MCF 10A (cell line): ENCODE data around the gene HPSE2. TPM values are rescaled to one million over a fixed set of nuclear protein-coding genes. Genes with fewer than 3 reads are reported as not detected.

Source experiments
- BruUV-seq: library from RNA; stranded (reverse); fragments of 400-500 nt; replicated peaks from 2 replicates; lab custom pipeline; 2021; lab: Mats Ljungman, UMichigan
- CTCF ChIA-PET: fragments of 300-600 bp; sonication (Branson Sonifier 250); formaldehyde crosslinking; extraction: SDS; loops from one replicate; lab custom pipeline; 2021; ENCODE audit warnings: antibody characterized with exemption, inconsistent platforms; lab: Yijun Ruan, JAX
- POLR2A ChIA-PET: fragments of 300-600, 350-650 bp; sonication (Branson Sonifier 250); formaldehyde crosslinking; extraction: SDS; loops from one replicate; lab custom pipeline; 2020; ENCODE audit warnings: antibody characterized with exemption, inconsistent platforms; lab: Yijun Ruan, JAX
- DNase-seq: peaks from one replicate; pipeline ENCODE4 v3.0.0-alpha.2; 2018; ENCODE audit not compliant: unreplicated experiment
- H3K27ac Mint-ChIP-seq: one replicate; pipeline ENCODE4 v1.8.0; 2022; ENCODE audit warnings: mild to moderate bottlenecking, low read depth, mixed read lengths; ENCODE audit not compliant: unreplicated experiment
- H3K27me3 Mint-ChIP-seq: one replicate; pipeline ENCODE4 v1.8.0; 2022; ENCODE audit warnings: mixed read lengths; ENCODE audit not compliant: insufficient read depth, unreplicated experiment
- H3K36me3 Mint-ChIP-seq: one replicate; pipeline ENCODE4 v1.8.0; 2022; ENCODE audit warnings: mild to moderate bottlenecking, moderate library complexity, mixed read lengths; ENCODE audit not compliant: insufficient read depth, unreplicated experiment
- H3K4me1 Mint-ChIP-seq: one replicate; pipeline ENCODE4 v1.8.0; 2022; ENCODE audit warnings: mixed read lengths; ENCODE audit not compliant: insufficient read depth, unreplicated experiment
- H3K4me3 Mint-ChIP-seq: one replicate; pipeline ENCODE4 v1.8.0; 2022; ENCODE audit warnings: mild to moderate bottlenecking, moderate library complexity, mixed read lengths; ENCODE audit not compliant: unreplicated experiment
- H3K9me3 Mint-ChIP-seq: one replicate; pipeline ENCODE4 v1.8.0; 2022; ENCODE audit warnings: mixed read lengths; ENCODE audit not compliant: unreplicated experiment
- intact Hi-C: fragments of 100-400 bp; cut with micrococcal nuclease; formaldehyde crosslinking; loops from 2 replicates; pipeline ENCODE4 v1.14.1; 2022
- total RNA-seq: library from RNA; stranded (reverse); gene quantifications from 2 replicates; pipeline ENCODE4 v1.2.3, GENCODE V29; 2022
- TF ChIP-seq, protein P1 (sequence below): fragments of 200-600 bp; IDR thresholded peaks from one replicate; pipeline ENCODE4 v1.8.0; 2022; ENCODE audit warnings: antibody characterized with exemption, mild to moderate bottlenecking; ENCODE audit not compliant: unreplicated experiment

HPSE2 gene
- total RNA-seq, 1 experiment from 2014 or later = not detected

DNA sequence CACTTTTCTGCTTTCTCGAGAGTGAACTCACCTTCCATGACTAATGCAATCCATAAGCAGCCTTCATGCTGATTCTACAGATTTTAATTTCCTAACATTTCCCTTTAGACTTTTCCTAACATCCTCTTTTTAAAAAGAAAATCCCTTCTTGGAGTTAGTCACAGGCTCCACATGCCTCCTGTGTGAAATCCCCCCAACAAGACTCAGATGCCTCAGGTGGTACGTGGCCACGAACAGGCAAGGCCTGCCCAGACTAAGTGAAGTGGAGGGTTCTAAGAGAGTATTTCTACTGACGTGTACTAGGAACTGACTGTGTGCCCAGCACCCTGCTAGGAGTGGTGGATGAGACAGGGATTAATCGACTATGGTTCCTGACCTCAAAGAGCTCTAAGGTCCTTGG lies 663.1 kb downstream of the HPSE2 start:
- peaks cover 38% of the 10 kb centered on the region for H3K27me3 Mint-ChIP-seq
- ChIA-PET CTCF (no interaction called here), POLR2A (no interaction called here)

GRCh38 chr10:98570834-98571233 lies 664.8 kb downstream of the HPSE2 start:
- H3K27ac Mint-ChIP-seq = no peak overlapping the region
- intact Hi-C loops = no loop called here
- no peak overlapping the region for H3K4me3 Mint-ChIP-seq
- DNase-seq = no peak
- peaks cover 22% of the 10 kb centered on the region for H3K27me3 Mint-ChIP-seq
- no peaks in the 10 kb centered on the region for H3K9me3 Mint-ChIP-seq
- POLR2A ChIA-PET = interaction anchor here (0.5 to 0.6 kb wide), 2 partner anchors 60 to 89 kb away, joined by 3 read pairs; no protein-coding TSS in a partner anchor
- no TSS peak for BruUV-seq
- H3K36me3 Mint-ChIP-seq = no peaks in the 10 kb centered on the region
- TF ChIP-seq, protein P1, sequence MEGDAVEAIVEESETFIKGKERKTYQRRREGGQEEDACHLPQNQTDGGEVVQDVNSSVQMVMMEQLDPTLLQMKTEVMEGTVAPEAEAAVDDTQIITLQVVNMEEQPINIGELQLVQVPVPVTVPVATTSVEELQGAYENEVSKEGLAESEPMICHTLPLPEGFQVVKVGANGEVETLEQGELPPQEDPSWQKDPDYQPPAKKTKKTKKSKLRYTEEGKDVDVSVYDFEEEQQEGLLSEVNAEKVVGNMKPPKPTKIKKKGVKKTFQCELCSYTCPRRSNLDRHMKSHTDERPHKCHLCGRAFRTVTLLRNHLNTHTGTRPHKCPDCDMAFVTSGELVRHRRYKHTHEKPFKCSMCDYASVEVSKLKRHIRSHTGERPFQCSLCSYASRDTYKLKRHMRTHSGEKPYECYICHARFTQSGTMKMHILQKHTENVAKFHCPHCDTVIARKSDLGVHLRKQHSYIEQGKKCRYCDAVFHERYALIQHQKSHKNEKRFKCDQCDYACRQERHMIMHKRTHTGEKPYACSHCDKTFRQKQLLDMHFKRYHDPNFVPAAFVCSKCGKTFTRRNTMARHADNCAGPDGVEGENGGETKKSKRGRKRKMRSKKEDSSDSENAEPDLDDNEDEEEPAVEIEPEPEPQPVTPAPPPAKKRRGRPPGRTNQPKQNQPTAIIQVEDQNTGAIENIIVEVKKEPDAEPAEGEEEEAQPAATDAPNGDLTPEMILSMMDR = no peak
- CTCF ChIA-PET = no interaction called here
- H3K4me1 Mint-ChIP-seq = no peaks in the 10 kb centered on the region

More for the DNA sequence above, 663.1 kb downstream of the HPSE2 start:
- no peaks in the 10 kb centered on the region for H3K9me3 Mint-ChIP-seq
- TF ChIP-seq, protein P1 = no peak
- BruUV-seq = no TSS peak
- no peaks in the 10 kb centered on the region for H3K36me3 Mint-ChIP-seq
- H3K27ac Mint-ChIP-seq = no peak overlapping the region
- H3K4me1 Mint-ChIP-seq = no peaks in the 10 kb centered on the region
- intact Hi-C loops = no loop called here
- H3K4me3 Mint-ChIP-seq = no peak overlapping the region
- DNase-seq = no peak

DNA sequence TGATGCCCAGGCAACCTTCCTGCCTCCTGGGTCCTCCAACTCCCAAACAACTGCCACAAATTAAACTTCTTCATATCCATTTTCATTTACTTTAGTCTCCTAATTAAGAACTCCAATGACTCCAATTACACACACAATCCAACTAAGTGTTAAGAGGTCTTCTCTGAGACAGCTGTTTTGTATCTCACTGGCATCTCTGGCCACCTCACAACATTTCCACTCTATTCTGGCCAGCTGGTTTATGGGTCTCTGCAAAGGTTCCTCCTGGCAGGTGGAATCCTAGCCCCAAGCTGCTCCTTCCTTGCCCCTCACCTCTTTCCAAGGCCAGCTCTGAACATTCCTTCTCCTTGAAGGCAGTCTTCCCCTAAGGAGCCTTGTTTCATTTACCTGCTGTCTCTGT lies 665.8 kb downstream of the HPSE2 start:
- TF ChIP-seq, protein P1 = no peak
- Mint-ChIP-seq H3K4me3 (no peak overlapping the region), H3K9me3 (no peaks in the 10 kb centered on the region), H3K27me3 (peaks cover 22% of the 10 kb centered on the region), H3K27ac (no peak overlapping the region), H3K4me1 (no peaks in the 10 kb centered on the region), H3K36me3 (no peaks in the 10 kb centered on the region)
- no peak for DNase-seq
- POLR2A ChIA-PET = no interaction called here
- CTCF ChIA-PET = interaction anchor here (0.5 kb wide), 2 partner anchors 269 to 768 kb away, joined by 3 to 5 read pairs; no protein-coding TSS in a partner anchor
- intact Hi-C loops = no loop called here
- BruUV-seq = no TSS peak

DNA sequence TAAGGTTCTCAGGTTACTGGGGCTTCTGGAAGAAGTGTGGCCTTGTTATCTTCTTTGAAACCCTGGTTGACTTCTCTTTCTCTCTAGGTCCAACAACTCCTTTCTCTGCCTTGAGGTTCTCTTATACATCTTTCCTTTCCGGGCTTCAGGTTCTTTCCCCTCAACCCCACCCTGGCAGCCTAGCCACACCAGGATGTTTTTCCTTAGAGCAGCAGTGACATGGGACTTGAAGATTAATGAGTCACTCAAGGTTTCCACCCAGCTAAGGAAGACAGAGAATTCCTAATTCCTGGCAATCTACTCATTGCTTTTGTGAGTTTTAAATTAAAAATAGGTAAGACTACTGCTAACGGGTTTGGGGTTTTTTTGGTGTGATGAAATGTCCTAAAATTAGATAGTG lies 667.1 kb downstream of the HPSE2 start:
- no peaks in the 10 kb centered on the region for H3K36me3 Mint-ChIP-seq
- no peak overlapping the region for H3K4me3 Mint-ChIP-seq
- no TSS peak for BruUV-seq
- TF ChIP-seq, protein P1 = no peak
- peaks cover 11% of the 10 kb centered on the region for H3K27me3 Mint-ChIP-seq
- no peaks in the 10 kb centered on the region for H3K4me1 Mint-ChIP-seq
- no peaks in the 10 kb centered on the region for H3K9me3 Mint-ChIP-seq
- DNase-seq = no peak
- ChIA-PET CTCF (no interaction called here), POLR2A (interaction anchor here (1.2 kb wide), 1 partner anchor 10 kb away, joined by 3 read pairs; no protein-coding TSS in a partner anchor)
- intact Hi-C loops = no loop called here
- no peak overlapping the region for H3K27ac Mint-ChIP-seq
